Omental fat pad (tissue), 4 donors: Measurements from ENCODE around the gene RBM46. TPM values are rescaled to one million over a fixed set of nuclear protein-coding genes. Genes with fewer than 3 reads are reported as not detected.

Source experiments
- ATAC-seq: fragments of 150-250 bp; one replicate; pipeline ENCODE4 v1.9.1; 2016; ENCODE audit warnings: mild to moderate bottlenecking, moderate library complexity; ENCODE audit not compliant: low FRiP score
- DNase-seq: peaks from one replicate; pipeline ENCODE4 v3.0.0-alpha.2; 2019; ENCODE audit warnings: low spot score
- total RNA-seq, 4 donors: library from RNA; depleted of rRNA; stranded (reverse); fragments of >200 nt; gene quantifications; one replicate each; pipeline ENCODE4 v1.1.0, GENCODE V29; 2016
- TF ChIP-seq, protein P1 (sequence below), 3 donors: fragments of 450-650 bp; IDR thresholded peaks; one replicate each; pipeline ENCODE4 v1.5.1; 2016 to 2017; ENCODE audit warnings: antibody characterized with exemption in 3 of 3, mild to moderate bottlenecking in 3 of 3, moderate library complexity in 2 of 3

The RBM46 gene, protein sequence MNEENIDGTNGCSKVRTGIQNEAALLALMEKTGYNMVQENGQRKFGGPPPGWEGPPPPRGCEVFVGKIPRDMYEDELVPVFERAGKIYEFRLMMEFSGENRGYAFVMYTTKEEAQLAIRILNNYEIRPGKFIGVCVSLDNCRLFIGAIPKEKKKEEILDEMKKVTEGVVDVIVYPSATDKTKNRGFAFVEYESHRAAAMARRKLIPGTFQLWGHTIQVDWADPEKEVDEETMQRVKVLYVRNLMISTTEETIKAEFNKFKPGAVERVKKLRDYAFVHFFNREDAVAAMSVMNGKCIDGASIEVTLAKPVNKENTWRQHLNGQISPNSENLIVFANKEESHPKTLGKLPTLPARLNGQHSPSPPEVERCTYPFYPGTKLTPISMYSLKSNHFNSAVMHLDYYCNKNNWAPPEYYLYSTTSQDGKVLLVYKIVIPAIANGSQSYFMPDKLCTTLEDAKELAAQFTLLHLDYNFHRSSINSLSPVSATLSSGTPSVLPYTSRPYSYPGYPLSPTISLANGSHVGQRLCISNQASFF
- under 1 TPM in 1 of 4 donors, not detected in 3; 0.19 TPM for total RNA-seq

DNA sequence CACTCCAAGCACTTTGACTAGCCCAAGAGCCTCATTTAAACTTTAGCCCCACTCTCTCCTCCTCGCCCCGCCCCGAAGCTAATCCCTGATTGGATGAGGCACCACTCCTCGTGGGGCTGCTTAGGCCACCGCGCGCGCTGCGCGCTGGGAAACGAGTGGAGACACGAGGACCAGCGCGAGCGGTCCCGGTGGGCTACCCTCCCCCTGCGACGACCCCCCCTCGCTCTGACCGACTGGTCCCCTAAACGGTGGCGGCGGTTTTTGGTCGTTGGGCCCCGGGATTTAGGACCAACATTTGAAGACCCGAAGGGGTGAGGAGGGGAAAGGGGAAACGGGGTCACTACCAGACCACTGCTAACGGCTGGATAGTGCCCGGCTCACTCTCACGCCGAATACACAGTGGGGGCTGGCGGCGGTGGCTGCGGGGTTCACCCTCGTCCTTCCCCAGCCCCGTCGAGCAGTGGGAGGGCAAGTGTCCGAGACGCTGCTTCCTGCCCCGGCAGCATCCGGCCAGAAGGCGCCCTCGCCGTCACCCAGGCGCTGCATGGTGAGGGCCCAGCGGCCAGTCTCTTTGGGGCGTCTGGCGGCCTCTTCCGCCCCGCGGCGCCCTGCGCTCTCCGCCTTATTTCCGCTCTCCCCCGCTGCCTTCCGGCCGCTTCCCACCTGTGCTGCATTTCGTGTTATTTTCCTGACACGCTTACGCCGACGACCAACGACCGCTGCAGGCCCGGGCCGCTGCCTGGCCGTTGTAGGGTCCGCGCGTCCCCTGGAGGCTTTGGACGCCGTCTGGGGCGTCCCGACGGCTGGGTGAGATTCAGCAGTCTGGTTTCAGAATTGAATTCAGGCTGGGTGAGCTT lies at the start of gene RBM46:
TSS of gene RBM46 (plus strand) at position 147 of the 857 bp plus-strand sequence. CDS start 15,481 bp downstream, outside the sequence.
- TF ChIP-seq, protein P1, sequence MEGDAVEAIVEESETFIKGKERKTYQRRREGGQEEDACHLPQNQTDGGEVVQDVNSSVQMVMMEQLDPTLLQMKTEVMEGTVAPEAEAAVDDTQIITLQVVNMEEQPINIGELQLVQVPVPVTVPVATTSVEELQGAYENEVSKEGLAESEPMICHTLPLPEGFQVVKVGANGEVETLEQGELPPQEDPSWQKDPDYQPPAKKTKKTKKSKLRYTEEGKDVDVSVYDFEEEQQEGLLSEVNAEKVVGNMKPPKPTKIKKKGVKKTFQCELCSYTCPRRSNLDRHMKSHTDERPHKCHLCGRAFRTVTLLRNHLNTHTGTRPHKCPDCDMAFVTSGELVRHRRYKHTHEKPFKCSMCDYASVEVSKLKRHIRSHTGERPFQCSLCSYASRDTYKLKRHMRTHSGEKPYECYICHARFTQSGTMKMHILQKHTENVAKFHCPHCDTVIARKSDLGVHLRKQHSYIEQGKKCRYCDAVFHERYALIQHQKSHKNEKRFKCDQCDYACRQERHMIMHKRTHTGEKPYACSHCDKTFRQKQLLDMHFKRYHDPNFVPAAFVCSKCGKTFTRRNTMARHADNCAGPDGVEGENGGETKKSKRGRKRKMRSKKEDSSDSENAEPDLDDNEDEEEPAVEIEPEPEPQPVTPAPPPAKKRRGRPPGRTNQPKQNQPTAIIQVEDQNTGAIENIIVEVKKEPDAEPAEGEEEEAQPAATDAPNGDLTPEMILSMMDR (IDR thresholded peaks at IDR 0.05), result no peak
- no peak for ATAC-seq

DNA sequence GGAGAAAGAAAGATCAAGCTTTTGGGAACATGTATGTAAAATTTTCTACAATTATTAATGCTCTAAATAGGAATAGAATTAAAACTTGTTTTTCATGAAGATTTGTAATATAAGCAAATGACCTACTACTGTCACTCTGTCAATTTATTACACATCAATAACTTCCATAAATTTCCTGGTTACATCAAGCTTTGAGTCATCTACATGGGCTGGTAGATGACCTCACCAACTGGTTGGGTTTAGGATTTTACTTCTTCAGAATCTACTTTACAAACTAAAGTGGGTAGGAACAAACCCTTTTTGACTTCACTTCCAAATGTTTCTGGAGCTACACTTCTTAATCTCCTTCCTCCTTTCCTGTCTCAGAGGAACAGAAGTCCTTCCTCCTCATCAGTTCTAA lies 49.3 kb upstream of the RBM46 start:
- TF ChIP-seq, protein P1 (IDR thresholded peaks at IDR 0.05), result no peak
- DNase-seq (no peak), ATAC-seq (no peak)

More for the DNA sequence above, at the start of gene RBM46:
- DNase-seq, result no peak

DNA sequence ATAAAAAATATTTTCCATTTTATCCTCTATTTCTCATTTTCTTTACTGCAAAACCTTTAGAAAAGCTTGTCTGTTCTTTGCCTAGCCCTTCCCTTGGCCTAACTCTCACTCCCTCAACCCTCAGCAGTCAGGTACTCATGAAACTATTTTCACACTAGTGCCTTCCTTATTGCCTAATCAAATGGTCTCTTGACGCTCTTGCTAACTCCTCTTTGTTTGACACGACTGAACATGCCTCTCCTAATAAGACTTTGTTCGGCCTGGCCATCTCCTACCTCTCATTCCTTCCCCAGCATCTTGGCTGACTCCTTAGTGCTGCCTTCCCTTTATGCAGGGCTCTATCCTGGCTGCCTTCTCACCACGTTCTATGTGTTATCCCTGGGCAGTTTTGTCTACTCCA lies 48.4 kb upstream of the RBM46 start:
- ATAC-seq (no peak), DNase-seq (no peak)
- TF ChIP-seq, protein P1 (IDR thresholded peaks at IDR 0.05), result no peak

DNA sequence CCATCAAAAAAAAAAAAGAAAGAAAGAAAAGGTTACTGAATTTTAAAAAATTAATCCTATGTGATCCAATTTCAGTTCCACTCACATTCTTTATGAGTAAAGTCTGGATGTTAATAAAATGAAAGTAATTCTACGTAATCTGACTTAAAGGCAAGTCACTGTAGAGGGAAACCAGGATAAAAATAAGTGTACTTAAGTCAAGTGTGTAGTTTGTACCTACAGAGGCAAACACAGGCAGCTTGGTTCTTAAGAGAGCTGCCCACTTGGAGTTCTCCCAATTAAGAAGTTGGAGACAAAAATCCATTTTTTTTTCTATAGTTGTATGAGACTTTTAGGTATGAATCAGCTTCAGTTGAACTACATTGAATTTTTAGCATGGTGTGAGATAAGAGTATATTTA lies 44.3 kb upstream of the RBM46 start:
- no peak for ATAC-seq
- TF ChIP-seq, protein P1 (IDR thresholded peaks at IDR 0.05), result no peak

DNA sequence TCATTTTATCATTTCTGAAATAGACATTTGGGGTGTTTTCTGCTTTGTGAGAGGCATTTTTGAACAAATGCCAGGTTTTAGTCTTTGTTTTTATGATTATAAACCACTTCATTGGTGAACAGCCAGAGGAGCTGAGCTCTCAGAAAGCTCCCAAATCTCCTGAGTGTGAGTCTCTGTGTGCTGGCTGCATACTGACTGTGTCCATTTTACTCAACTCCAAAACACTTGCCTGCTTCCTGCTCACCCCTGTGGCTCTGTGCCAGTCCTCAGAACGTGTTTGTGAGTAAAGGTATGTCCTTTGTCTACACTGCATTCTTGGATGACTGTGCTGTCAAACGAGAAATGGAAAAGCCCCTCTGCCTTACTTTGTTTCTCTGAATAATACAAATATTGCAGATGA lies 42.6 kb upstream of the RBM46 start:
- TF ChIP-seq, protein P1 (IDR thresholded peaks at IDR 0.05), result no peak
- DNase-seq (no peak), ATAC-seq (no peak)

More for the DNA sequence above, 44.3 kb upstream of the RBM46 start:
- DNase-seq, result no peak

DNA sequence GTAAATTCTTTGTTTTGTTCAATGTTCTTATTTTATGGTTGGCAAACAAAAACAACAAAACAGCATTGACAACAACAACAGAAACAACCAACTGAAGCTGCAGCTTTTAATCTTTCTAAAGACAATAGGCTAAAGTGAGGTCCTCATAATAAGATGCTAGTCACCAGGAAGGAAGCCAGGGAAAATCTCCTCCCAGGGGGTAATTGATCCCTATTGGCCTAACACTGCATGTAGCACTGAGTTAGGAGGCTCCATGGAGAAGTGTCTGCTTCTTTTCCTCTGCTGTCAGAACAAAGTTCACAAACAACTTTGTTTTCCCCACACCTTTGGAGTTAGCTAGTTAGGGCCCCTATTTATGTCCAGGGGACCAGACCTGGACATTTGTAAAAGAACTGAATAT lies 42.0 kb upstream of the RBM46 start:
- ATAC-seq (no peak), DNase-seq (no peak)
- TF ChIP-seq, protein P1 (IDR thresholded peaks at IDR 0.05), result no peak
